Spleen (tissue), 11 donors: ENCODE results near the gene TNNI3K. TPM values are rescaled to one million over a fixed set of nuclear protein-coding genes. Genes with fewer than 3 reads are reported as not detected.

Source experiments
- DNase-seq: peaks from one replicate; pipeline ENCODE4 v3.0.0-alpha.2; 2020
- H3K27ac ChIP-seq, 8 donors: fragments of 200-600 bp; sonication (generic) in 7 of 8; 1 replicate in 4 of 8; 2 replicates in 4 of 8; pipeline versions ENCODE4 v1.5.0 to v1.8.0; 2016 to 2021; ENCODE audit warnings: inconsistent platforms in 4 of 8, mild to moderate bottlenecking in 4 of 8, moderate library complexity in 1 of 8
- H3K27me3 ChIP-seq, 7 donors: fragments of 200-600 bp; sonication (generic) in 6 of 7; replicated peaks in 1 of 7; 1 replicate in 4 of 7; 2 replicates in 3 of 7; pipeline versions ENCODE4 v1.5.0 to v1.8.0; 2016 to 2021; ENCODE audit warnings: inconsistent platforms in 3 of 7, mild to moderate bottlenecking in 1 of 7
- H3K36me3 ChIP-seq, 6 donors: fragments of 200-600 bp; sonication (generic) in 5 of 6; 1 replicate in 4 of 6; 2 replicates in 2 of 6; pipeline versions ENCODE4 v1.5.0 to v1.8.0; 2016 to 2021; ENCODE audit warnings: inconsistent platforms in 2 of 6
- H3K4me1 ChIP-seq, 6 donors: fragments of 200-600 bp; sonication (generic) in 5 of 6; 1 replicate in 3 of 6; 2 replicates in 3 of 6; pipeline versions ENCODE4 v1.5.0 to v1.8.0; 2016 to 2021; ENCODE audit warnings: inconsistent platforms in 3 of 6
- H3K4me3 ChIP-seq, 8 donors: fragments of 200-600 bp; sonication (generic) in 7 of 8; 1 replicate in 4 of 8; 2 replicates in 4 of 8; pipeline versions ENCODE4 v1.5.0 to v1.8.0; 2016 to 2021; ENCODE audit warnings: inconsistent platforms in 4 of 8, mild to moderate bottlenecking in 4 of 8, moderate library complexity in 2 of 8
- H3K9me3 ChIP-seq, 8 donors: fragments of 200-600 bp; sonication (generic) in 7 of 8; 1 replicate in 4 of 8; 2 replicates in 4 of 8; pipeline versions ENCODE4 v1.5.0 to v1.8.0; 2016 to 2021; ENCODE audit warnings: inconsistent platforms in 4 of 8
- POLR2A ChIP-seq, 3 donors: fragments of 450-650 bp; IDR thresholded peaks; one replicate each; pipeline ENCODE4 v1.5.1; 2017; ENCODE audit warnings: antibody characterized with exemption in 3 of 3, mild to moderate bottlenecking in 1 of 3
- POLR2AphosphoS5 ChIP-seq, 3 donors: sonication (generic); formaldehyde crosslinking; IDR thresholded peaks; one replicate each; pipeline ENCODE4 v1.5.1; 2017; ENCODE audit warnings: antibody characterized with exemption in 3 of 3
- WGBS, 5 donors: extraction: QIAGEN DNeasy Blood & Tissue Kit in 3 of 5; methylation state at CpG; one replicate each; pipeline versions ENCODE4 v1.1.5 to v1.1.7; 2013 to 2018; 5-methylcytosine and 5-hydroxymethylcytosine counted together
- intact Hi-C: fragments of 100-400 bp; cut with DNase I; formaldehyde crosslinking; loops from one replicate; pipeline ENCODE4 v1.15.0; 2023; ENCODE audit warnings: low total_unique reads
- polyA plus RNA-seq, 3 donors: library from polyadenylated mRNA; stranded (reverse); fragments of 200-250 nt; gene quantifications; one replicate each; pipeline ENCODE4 v1.2.1, GENCODE V29; 2013
- total RNA-seq, 7 donors: library from RNA; depleted of rRNA in 3 of 7; stranded (reverse); fragments of >200 nt in 3 of 7; fragmentation: NEBNext Ultra II Directional in 4 of 7; extraction: Animal tissue kit (Norgen Biotek cat#: 25700) in 4 of 7; gene quantifications; one replicate each; pipeline versions ENCODE4 v1.1.0 to v1.2.1, GENCODE V29; 2016 to 2021
- TF ChIP-seq, protein P1 (sequence below), 11 experiments: fragments of 200-600 bp in 7 of 11; fragments of 450-650 bp in 4 of 11; sonication (generic) in 4 of 11; IDR thresholded peaks in 8 of 11; conservative IDR thresholded peaks in 3 of 11; 1 replicate in 7 of 11; 2 replicates in 4 of 11; pipeline versions ENCODE4 v1.4.0 to v1.8.0; 2016 to 2021; ENCODE audit warnings: antibody characterized with exemption in 11 of 11, inconsistent platforms in 4 of 11, mild to moderate bottlenecking in 1 of 11
- donor health status: healthy with polysubstance abuse.
- donor health status: DM: no; HTN: no; CAD: no; lungs with moderate emphysema.
- donor health status: DM: no; HTN: no; CAD: no.
- donor health status: Bipolar disorder and iron deficiency.
- donor health status: healthy.
- donor health status: DM: no; HTN: no; CAD: no.
- donor health status: DM: yes; HTN: yes; CAD: no.

Gene TNNI3K
- total and polyA plus RNA-seq, 10 donors: 0.41 to 6.2 (median 2.8) TPM; not detected in 1

GRCh38 chr1:74423471-74423870 is 188.3 kb downstream of the TNNI3K start:
- no peak for TF ChIP-seq POLR2AphosphoS5 (IDR thresholded peaks at IDR 0.05)
- TF ChIP-seq POLR2A (IDR thresholded peaks at IDR 0.05): no peak
- TF ChIP-seq, protein P1, sequence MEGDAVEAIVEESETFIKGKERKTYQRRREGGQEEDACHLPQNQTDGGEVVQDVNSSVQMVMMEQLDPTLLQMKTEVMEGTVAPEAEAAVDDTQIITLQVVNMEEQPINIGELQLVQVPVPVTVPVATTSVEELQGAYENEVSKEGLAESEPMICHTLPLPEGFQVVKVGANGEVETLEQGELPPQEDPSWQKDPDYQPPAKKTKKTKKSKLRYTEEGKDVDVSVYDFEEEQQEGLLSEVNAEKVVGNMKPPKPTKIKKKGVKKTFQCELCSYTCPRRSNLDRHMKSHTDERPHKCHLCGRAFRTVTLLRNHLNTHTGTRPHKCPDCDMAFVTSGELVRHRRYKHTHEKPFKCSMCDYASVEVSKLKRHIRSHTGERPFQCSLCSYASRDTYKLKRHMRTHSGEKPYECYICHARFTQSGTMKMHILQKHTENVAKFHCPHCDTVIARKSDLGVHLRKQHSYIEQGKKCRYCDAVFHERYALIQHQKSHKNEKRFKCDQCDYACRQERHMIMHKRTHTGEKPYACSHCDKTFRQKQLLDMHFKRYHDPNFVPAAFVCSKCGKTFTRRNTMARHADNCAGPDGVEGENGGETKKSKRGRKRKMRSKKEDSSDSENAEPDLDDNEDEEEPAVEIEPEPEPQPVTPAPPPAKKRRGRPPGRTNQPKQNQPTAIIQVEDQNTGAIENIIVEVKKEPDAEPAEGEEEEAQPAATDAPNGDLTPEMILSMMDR (IDR thresholded peaks at IDR 0.05 in 8 of 11, conservative IDR thresholded peaks at IDR 0.05 in 3 of 11): no peak
- no peak for DNase-seq
- Histone ChIP-seq H3K36me3 (no peaks in the 10 kb centered on the region), H3K27ac (no peak overlapping the region), H3K4me1 (no peaks in the 10 kb centered on the region), H3K4me3 (no peak overlapping the region), H3K27me3 (no peaks in the 10 kb centered on the region), H3K9me3 (no peaks in the 10 kb centered on the region)
- 90 to 98% (median 91%) methylated on average over 2 of the region's 2 CpGs for WGBS, 5 donors
- intact Hi-C loops: no loop called here

GRCh38 chr1:74425676-74426075 is 190.5 kb downstream of the TNNI3K start:
- H3K36me3 ChIP-seq: no peaks in the 10 kb centered on the region
- TF ChIP-seq, protein P1 (IDR thresholded peaks at IDR 0.05 in 8 of 11, conservative IDR thresholded peaks at IDR 0.05 in 3 of 11): no peak
- TF ChIP-seq POLR2AphosphoS5 (IDR thresholded peaks at IDR 0.05): no peak
- H3K9me3 ChIP-seq: no peaks in the 10 kb centered on the region
- intact Hi-C loops: no loop called here
- WGBS, 5 donors: 74 to 86% (median 82%) methylated on average over 6 of the region's 6 CpGs
- H3K4me3 ChIP-seq: no peak overlapping the region
- DNase-seq: no peak
- no peak overlapping the region for H3K27ac ChIP-seq
- no peaks in the 10 kb centered on the region for H3K4me1 ChIP-seq
- H3K27me3 ChIP-seq: no peaks in the 10 kb centered on the region

GRCh38 chr1:74426208-74426937 is 191.2 kb downstream of the TNNI3K start:
- no peak overlapping the region for H3K4me3 ChIP-seq
- no peaks in the 10 kb centered on the region for H3K27me3 ChIP-seq
- intact Hi-C loops: no loop called here
- DNase-seq: no peak
- H3K4me1 ChIP-seq: no peaks in the 10 kb centered on the region
- no peak overlapping the region for H3K27ac ChIP-seq
- H3K36me3 ChIP-seq: no peaks in the 10 kb centered on the region
- TF ChIP-seq POLR2AphosphoS5 (IDR thresholded peaks at IDR 0.05) (no peak), POLR2A (IDR thresholded peaks at IDR 0.05) (no peak)
- TF ChIP-seq, protein P1 (IDR thresholded peaks at IDR 0.05 in 8 of 11, conservative IDR thresholded peaks at IDR 0.05 in 3 of 11): no peak
- no peaks in the 10 kb centered on the region for H3K9me3 ChIP-seq
- WGBS, 5 donors: 50 to 65% (median 57%) methylated on average over 7 of the region's 7 CpGs

DNA sequence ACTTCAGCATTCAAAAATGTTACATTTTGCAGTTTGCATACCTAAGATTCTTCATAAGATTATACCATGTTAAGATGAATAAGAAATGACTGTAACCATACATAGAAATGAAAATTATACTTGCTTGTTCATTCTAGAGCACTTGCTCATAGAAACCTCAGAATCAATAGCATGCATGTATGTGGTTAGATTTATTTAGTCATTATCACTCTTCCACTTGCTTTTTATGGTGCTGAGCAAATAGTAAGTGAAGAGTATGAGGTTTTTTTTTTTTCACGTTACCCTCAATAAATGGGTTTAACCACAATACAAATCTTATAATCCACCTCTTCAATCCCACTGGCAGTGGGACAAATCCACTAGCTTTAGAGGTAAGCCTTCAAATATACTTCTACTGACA is 192.5 kb downstream of the TNNI3K start:
- TF ChIP-seq POLR2AphosphoS5 (IDR thresholded peaks at IDR 0.05): no peak
- no peak for TF ChIP-seq POLR2A (IDR thresholded peaks at IDR 0.05)
- TF ChIP-seq, protein P1 (IDR thresholded peaks at IDR 0.05 in 8 of 11, conservative IDR thresholded peaks at IDR 0.05 in 3 of 11): no peak
- no peak overlapping the region for H3K4me3 ChIP-seq
- 78 to 87% (median 81%) methylated on average over 1 of the region's 1 CpG for WGBS, 5 donors
- no peaks in the 10 kb centered on the region for H3K4me1 ChIP-seq
- intact Hi-C loops: no loop called here
- H3K27ac ChIP-seq: no peak overlapping the region
- DNase-seq: no peak
- no peaks in the 10 kb centered on the region for H3K27me3 ChIP-seq
- H3K9me3 ChIP-seq: no peaks in the 10 kb centered on the region
- H3K36me3 ChIP-seq: no peaks in the 10 kb centered on the region
